ENCODE data around the gene PPY. TPM values are rescaled to one million over a fixed set of nuclear protein-coding genes. Genes with fewer than 3 reads are reported as not detected.

The PPY gene
- total and polyA plus RNA-seq, 10 donors = not detected

DNA sequence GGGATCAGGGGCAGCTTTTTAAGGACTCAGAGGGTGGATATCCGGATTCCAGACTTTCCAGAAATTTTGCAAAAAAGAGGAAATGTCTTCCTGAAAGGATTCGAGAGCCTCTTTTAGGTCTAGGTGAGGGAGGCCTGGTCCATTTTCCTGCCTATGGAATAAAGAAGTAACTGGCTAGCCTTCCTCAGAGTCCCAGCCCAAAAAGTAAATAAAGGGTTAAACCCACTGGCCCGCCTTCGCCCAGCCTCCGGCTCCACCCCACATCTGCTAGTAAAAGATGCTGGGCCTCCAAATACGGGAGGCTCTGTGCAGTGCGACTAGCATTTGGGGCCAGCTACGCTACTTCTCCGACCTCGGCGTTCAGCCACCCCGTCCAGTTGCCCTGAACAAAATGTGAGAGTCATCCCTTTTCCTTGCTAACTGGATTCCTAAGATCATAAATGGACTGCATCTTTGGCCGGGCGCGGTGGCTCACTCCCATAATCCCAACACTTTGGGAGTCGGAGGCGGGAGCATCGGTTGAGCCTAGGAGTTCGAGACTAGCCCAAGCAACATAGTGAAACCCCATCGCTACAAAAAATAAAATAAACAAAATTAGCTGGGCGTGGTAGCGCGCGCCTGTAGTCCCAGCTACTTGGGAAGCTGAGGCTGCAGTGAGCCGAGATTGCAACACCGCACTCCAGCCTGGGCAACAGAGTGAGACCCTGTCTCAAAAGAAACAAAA is 34.1 kb downstream of the PPY start:
- H3K36me3 ChIP-seq = no peaks in the 10 kb centered on the region
- peak overlapping the region in 2 of 8 donors; percentile 46 to 52 for H3K27ac ChIP-seq
- peaks cover 8 to 70% (median 43%) of the 10 kb centered on the region in 7 donors for H3K27me3 ChIP-seq (replicated peaks in 1 of 7)
- WGBS, 5 donors = 26 to 30% (median 27%) methylated on average over 26 of the region's 26 CpGs
- DNase-seq = no peak
- TF ChIP-seq POLR2A (IDR thresholded peaks at IDR 0.05) (no peak), CTCF (IDR thresholded peaks at IDR 0.05 in 8 of 11, conservative IDR thresholded peaks at IDR 0.05 in 3 of 11) (no peak), POLR2AphosphoS5 (IDR thresholded peaks at IDR 0.05) (no peak)
- intact Hi-C loops (cut with DNase I; ENCODE audit: low total_unique reads) = no loop called here
- peak overlapping the region; percentile 33 to 71 (median 43) for H3K4me3 ChIP-seq
- H3K9me3 ChIP-seq = no peaks in the 10 kb centered on the region
- H3K4me1 ChIP-seq = peaks cover 20 to 32% (median 30%) of the 10 kb centered on the region in 6 donors

DNA sequence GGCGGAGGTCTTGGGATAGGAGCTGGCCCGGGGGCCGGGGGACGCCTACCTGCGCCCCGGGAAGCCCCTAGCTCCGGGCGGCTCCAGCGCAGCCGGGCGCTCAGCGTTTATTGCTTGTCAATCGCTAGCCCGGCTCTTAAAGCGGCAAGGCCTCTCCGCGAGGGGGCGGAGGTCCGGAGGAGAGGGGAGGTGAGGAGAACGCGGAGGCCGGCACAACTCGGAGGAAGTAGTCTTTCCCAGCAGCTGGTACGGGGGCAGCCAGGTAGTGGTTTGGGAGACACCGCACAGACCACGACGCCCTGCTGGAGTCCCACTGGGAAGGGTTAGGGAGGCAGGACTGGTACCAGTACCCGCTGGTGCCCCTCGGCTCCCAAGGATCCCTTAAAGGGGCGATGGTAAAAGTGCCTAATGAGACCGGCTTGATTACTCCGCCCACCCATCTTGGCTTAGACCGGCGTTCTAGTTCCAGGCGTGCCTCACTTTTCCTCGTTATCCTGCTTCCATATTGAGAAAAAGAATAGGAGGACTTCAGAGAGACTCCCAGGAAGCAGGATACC is 34.8 kb downstream of the PPY start, which contains the start of gene MPP2:
Gene MPP2 (minus strand): TSS at position 112 of the 557 bp plus-strand sequence. CDS start 3,076 bp downstream, outside the sequence.
- Histone ChIP-seq H3K9me3 (no peaks in the 10 kb centered on the region), H3K27ac (peak within 1 kb of the TSS in 4 of 8 donors; percentile 18 to 52 (median 34)), H3K4me1 (peaks cover 20 to 32% (median 30%) of the 10 kb centered on the region in 6 donors), H3K36me3 (no peaks in the 10 kb centered on the region), H3K27me3 (replicated peaks in 1 of 7) (peaks cover 8 to 76% (median 43%) of the 10 kb centered on the region in 7 donors), H3K4me3 (peak within 1 kb of the TSS; percentile 33 to 71 (median 43))
- intact Hi-C loops (cut with DNase I; ENCODE audit: low total_unique reads) = no loop called here
- WGBS, 5 donors = 0 to 5% (median 1%) methylated on average over 23 to 36 of the region's 36 CpGs
- DNase-seq = peak; percentile 83
- TF ChIP-seq CTCF (IDR thresholded peaks at IDR 0.05 in 8 of 11, conservative IDR thresholded peaks at IDR 0.05 in 3 of 11) = peak in 4 of 11 experiments; percentile 13 to 47 (median 24)
- TF ChIP-seq POLR2AphosphoS5 (IDR thresholded peaks at IDR 0.05) = peak in 2 of 3 donors; percentile 24 to 31
- no peak for TF ChIP-seq POLR2A (IDR thresholded peaks at IDR 0.05)

GRCh38 chr17:43906951-43907424 is 35.3 kb downstream of the PPY start:
- Histone ChIP-seq H3K4me3 (peak overlapping the region; percentile 33 to 71 (median 43)), H3K27me3 (replicated peaks in 1 of 7) (peaks cover 8 to 81% (median 43%) of the 10 kb centered on the region in 7 donors), H3K4me1 (peaks cover 20 to 32% (median 30%) of the 10 kb centered on the region in 6 donors), H3K9me3 (no peaks in the 10 kb centered on the region), H3K27ac (peak overlapping the region in 4 of 8 donors; percentile 18 to 52 (median 34)), H3K36me3 (no peaks in the 10 kb centered on the region)
- TF ChIP-seq POLR2A (IDR thresholded peaks at IDR 0.05) = no peak
- no peak for TF ChIP-seq CTCF (IDR thresholded peaks at IDR 0.05 in 8 of 11, conservative IDR thresholded peaks at IDR 0.05 in 3 of 11)
- no peak for TF ChIP-seq POLR2AphosphoS5 (IDR thresholded peaks at IDR 0.05)
- DNase-seq = no peak
- 1 to 3% (median 2%) methylated on average over 24 to 29 of the region's 29 CpGs for WGBS, 5 donors
- intact Hi-C loops (cut with DNase I; ENCODE audit: low total_unique reads) = no loop called here
